GF-D8 (cell line): ENCODE data around the gene TBC1D8.

ENCODE experiments used
- DNase-seq: peaks from one replicate; lab custom pipeline; 2025; lab: John Stamatoyannopoulos, UW

TBC1D8 gene

DNA sequence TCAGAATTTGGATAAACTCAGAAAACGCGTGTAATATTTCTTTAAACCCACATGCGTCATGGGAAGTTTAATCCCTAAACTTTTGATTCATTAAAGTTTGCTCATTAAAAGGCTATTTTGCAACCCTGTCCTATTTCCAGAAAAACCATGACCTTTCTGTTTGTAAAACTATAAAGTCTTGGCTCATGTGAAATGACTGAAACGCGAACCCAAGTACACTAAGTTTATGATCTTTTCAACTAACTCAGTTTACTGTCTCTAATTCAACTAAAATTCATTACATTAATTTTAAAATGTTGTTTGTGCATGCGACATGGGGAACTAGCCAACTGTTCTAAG, 153.0 kb downstream of the TBC1D8 start:
- no peak for DNase-seq

GRCh38 chr2:100997509-100998234, 153.5 kb downstream of the TBC1D8 start:
- no peak for DNase-seq

GRCh38 chr2:100995309-100996075, 155.7 kb downstream of the TBC1D8 start:
- no peak for DNase-seq

DNA sequence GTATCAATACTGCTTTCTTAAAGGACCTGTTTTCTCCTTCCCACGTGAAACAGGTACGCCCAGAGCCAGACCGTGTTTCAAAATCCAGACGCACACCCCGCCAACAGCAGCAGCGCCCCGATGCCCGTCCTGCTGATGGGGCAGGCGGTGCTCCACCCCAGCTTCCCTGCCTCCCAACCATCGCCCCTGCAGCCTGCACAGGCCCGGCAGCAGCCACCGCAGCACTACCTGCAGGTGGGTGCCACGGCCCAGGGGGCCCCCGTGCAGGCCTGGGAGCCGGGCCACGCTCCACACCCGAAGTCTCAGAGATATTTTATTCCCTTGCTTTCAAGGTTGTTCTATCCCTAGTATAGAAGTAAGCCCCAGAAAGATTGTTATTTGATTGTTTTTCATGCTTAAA, 157.9 kb downstream of the TBC1D8 start:
- no peak for DNase-seq

GRCh38 chr2:100992262-100992661, 158.9 kb downstream of the TBC1D8 start:
- no peak for DNase-seq

- no peak for DNase-seq
Observed at GRCh38 chr2:100991404-100991773, 159.8 kb downstream of the TBC1D8 start.

GRCh38 chr2:100990650-100991403, 160.4 kb downstream of the TBC1D8 start:
- no peak for DNase-seq

- no peak for DNase-seq
Observed at GRCh38 chr2:100990166-100990565, 161.0 kb downstream of the TBC1D8 start.

DNA sequence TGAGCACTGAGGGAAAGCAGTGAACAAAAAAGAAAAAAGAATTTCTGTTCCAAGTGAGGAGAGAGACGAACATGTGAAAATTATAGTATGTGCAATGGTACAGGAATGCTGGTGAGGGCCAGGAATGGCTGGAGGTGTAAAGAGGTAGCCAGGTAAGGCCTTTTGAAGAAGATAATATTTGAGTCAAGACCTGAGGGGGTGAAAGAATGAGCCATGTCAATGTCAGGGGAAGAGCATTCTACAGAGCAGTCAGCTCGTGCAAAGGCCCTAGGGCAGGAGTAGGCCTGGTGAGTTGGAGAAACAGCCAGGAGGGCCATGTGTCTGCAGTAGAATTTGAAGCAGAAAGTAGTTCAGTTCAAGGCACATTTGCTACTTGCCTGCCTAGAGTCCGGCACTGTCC, 161.5 kb downstream of the TBC1D8 start:
- DNase-seq: no peak

- DNase-seq: no peak
Observed at GRCh38 chr2:100988630-100989417, 162.4 kb downstream of the TBC1D8 start.

DNA sequence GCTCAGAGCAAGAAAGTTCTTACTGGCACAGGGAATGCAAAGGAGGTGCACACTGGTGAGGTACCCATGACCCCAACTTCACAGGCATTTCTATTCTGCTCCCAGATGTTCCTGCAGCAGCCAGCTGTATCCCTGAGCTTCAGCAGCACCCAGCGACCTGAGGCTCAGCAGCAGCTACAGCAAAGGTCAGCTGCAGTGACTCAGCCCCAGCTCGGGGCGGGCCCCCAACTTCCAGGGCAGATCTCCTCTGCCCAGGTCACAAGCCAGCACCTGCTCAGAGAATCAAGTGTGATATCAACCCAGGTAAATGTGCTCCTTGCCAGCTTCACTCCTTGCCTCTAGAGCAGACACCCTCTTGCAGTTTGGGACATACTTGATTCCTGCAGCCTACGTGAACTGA, 163.2 kb downstream of the TBC1D8 start:
- no peak for DNase-seq

DNA sequence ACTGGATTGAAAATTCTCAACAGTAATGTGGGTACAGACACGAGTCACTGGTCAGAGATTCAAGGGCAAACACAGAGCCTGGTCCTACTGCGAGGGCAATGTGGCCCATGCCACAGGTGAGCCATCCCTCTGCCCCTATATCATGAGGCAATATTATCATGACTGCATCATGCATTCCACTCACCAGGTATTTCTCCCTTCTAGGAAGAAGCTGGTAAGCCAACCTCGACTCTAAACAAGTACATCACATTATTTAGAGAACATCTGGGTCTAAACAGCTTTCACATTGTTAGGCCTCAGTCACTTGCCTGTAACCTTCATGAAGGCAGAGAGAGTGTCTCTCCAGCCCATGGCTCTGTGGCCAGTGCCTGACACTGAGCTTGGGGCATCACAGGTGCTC, 163.6 kb downstream of the TBC1D8 start:
- DNase-seq: no peak

GRCh38 chr2:100986157-100986556, 165.0 kb downstream of the TBC1D8 start:
- DNase-seq: no peak

DNA sequence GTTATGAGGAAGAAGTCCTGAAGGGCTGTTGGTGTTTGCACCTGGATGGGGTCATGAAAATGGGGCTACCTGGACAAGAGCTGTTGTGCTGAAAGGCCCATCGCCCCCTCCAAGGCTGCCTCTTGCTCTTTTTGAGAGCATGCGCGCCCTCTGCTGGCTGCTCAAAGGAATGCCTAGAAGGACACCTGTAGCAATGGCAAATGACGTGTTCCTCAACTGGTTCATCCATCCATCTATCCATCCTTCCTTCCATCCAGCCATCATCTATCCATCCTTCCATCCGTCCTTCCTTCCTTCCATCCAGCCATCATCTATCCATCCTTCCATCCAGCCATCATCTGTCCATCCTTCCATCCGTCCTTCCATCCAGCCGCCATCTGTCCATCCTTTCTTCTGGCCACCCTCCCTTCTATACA, 166.3 kb downstream of the TBC1D8 start:
- DNase-seq: no peak

DNA sequence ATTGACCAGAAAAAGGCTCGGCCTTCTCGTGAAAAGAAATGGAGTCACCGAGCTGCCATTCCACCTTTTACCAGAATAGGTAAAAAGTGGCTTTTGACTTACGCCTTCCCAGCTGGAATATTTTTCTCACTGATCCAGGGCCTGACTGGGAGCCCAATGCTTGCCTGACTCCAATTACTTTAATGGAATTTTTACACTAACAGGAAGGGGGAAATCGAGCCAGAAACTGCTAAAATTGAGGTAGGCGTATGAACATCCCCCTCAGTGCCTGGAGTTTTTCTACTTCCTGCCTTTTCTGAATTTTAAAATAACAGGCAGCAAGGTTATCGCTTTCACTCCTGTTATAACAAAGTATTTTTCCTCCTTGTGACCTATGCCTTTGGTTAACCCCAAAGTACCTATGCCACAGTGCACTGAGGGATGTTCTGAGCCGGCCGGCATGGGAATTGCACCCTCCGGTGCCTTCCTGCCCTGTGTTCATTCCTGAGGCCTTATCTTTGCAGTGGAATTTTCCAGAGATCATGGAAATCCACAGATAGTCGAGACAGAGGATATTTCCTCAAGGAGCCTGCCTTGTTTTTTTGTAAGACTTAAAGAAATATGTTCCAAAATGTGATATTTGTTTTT, 167.4 kb downstream of the TBC1D8 start:
- no peak for DNase-seq

GRCh38 chr2:100983201-100983600, 168.0 kb downstream of the TBC1D8 start:
- DNase-seq: no peak

GRCh38 chr2:100982431-100982861, 168.7 kb downstream of the TBC1D8 start:
- no peak for DNase-seq

DNA sequence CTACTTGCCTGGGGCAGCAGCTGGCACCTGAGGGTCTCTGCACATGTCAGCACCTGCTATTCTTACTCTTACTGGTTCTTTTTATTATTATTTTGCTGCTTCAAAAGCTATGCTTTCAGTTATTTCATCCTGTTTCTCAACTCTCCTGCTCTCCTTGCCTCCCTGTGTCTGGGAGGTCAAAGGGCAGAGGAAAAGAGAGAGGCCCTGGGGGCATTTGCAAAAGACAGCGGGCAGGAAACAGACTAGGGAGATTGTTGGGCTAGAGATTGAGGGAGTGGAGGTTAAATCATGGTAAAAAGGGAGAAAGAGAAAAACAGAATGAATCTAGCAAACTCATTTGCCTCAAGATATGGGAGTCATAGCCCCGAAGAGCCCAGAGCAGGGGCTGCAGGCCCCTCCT, 170.2 kb downstream of the TBC1D8 start:
- no peak for DNase-seq

- DNase-seq: no peak
Observed at GRCh38 chr2:100980046-100980445, 171.1 kb downstream of the TBC1D8 start.

DNA sequence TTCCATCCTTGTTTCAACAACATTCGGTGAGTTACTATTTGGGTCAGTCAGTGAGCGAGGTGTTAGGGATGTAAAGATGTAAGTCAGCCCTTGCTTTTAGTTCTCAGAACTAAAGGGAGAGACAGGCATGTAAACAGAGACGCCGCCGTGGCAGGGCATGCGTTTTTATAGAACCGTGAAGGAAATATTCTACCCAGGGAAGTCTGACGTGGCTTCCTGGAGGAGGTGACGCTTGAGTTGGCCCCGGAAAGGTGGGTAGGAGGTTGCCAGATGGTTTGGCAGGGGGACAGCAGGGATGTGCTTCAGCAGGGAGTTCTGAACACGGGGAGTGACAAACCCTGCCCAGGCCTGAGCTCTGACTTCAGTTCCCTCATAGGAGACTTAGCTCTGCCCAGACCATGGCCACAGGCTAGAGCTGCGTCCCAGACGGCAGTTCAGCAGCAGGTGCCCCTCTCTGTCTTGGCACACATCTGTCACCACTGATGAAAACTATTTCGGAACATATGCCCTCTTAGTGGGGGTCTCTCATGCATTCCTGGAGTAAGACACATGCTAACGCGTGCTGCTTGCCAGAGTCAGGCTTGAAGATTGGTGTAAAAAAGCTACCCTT, 172.5 kb downstream of the TBC1D8 start:
- DNase-seq: no peak

- DNase-seq: no peak
Observed at GRCh38 chr2:100977511-100977910, 173.7 kb downstream of the TBC1D8 start.
